Gastroesophageal sphincter (tissue), 4 donors: Measurements from ENCODE around the gene RERE. TPM values are rescaled to one million over a fixed set of nuclear protein-coding genes. Genes with fewer than 3 reads are reported as not detected.

Source experiments
- ATAC-seq: fragments of 150-250 bp; one replicate; pipeline ENCODE4 v1.9.1; 2016; ENCODE audit warnings: mild to moderate bottlenecking, moderate library complexity
- H3K27ac ChIP-seq, 4 donors: fragments of 200-600 bp; sonication (generic) in 3 of 4; 1 replicate in 3 of 4; 2 replicates in 1 of 4; pipeline ENCODE4 v1.5.1; 2016 to 2019
- H3K27me3 ChIP-seq: fragments of 200-600 bp; sonication (generic); one replicate; pipeline ENCODE4 v1.5.1; 2019
- H3K36me3 ChIP-seq, 2 donors: fragments of 200-600 bp; sonication (generic); one replicate each; pipeline ENCODE4 v1.5.1; 2019; ENCODE audit warnings: control low read depth in 1 of 2
- H3K4me1 ChIP-seq, 3 donors: fragments of 200-600 bp; sonication (generic); 1 replicate in 2 of 3; 2 replicates in 1 of 3; pipeline ENCODE4 v1.5.1; 2016 to 2019; ENCODE audit warnings: control low read depth in 2 of 3
- H3K4me3 ChIP-seq, 2 donors: fragments of 200-600 bp; sonication (generic); one replicate each; pipeline ENCODE4 v1.5.1; 2019; ENCODE audit warnings: mild to moderate bottlenecking in 1 of 2, moderate library complexity in 1 of 2
- H3K9me3 ChIP-seq, 3 donors: fragments of 200-600 bp; sonication (generic); one replicate each; pipeline ENCODE4 v1.5.1; 2017 to 2019; ENCODE audit warnings: control low read depth in 2 of 3
- CTCF ChIP-seq, 4 experiments: fragments of 200-600 bp in 2 of 4; fragments of 450-650 bp in 2 of 4; sonication (generic) in 1 of 4; IDR thresholded peaks; one replicate each; pipeline ENCODE4 v1.5.1; 2017 to 2019; ENCODE audit warnings: antibody characterized with exemption in 4 of 4, mild to moderate bottlenecking in 2 of 4, moderate library complexity in 2 of 4
- EP300 ChIP-seq: sonication (generic); formaldehyde crosslinking; IDR thresholded peaks from one replicate; pipeline ENCODE4 v1.6.1; 2017; ENCODE audit warnings: antibody characterized with exemption, mild to moderate bottlenecking
- POLR2A ChIP-seq, 2 donors: fragments of 450-650 bp; IDR thresholded peaks; one replicate each; pipeline ENCODE4 v1.6.1; 2017; ENCODE audit warnings: antibody characterized with exemption in 2 of 2, mild to moderate bottlenecking in 2 of 2, moderate library complexity in 1 of 2
- POLR2AphosphoS5 ChIP-seq: sonication (generic); formaldehyde crosslinking; IDR thresholded peaks from one replicate; pipeline ENCODE4 v1.6.1; 2017; ENCODE audit warnings: antibody characterized with exemption
- WGBS, 2 donors: methylation state at CpG; one replicate each; pipeline ENCODE4 v1.1.5; 2018; ENCODE audit warnings: low coverage in 1 of 2; 5-methylcytosine and 5-hydroxymethylcytosine counted together
- total RNA-seq, 4 donors: library from RNA; depleted of rRNA; stranded (reverse); fragments of >200 nt; gene quantifications; one replicate each; pipeline ENCODE4 v1.1.0, GENCODE V29; 2016

Gene RERE
- total RNA-seq, 4 donors from 2014 or later = 112 to 212 (median 139) TPM

- Histone ChIP-seq H3K27me3 (no peaks in the 10 kb centered on the region), H3K9me3 (no peaks in the 10 kb centered on the region), H3K4me1 (peaks cover 0 to 30% (median 7%) of the 10 kb centered on the region in 3 donors), H3K36me3 (no peaks in the 10 kb centered on the region), H3K27ac (no peak overlapping the region), H3K4me3 (no peak overlapping the region)
- no peak for ATAC-seq
- TF ChIP-seq POLR2A (IDR thresholded peaks at IDR 0.05) = no peak
- no peak for TF ChIP-seq EP300
- TF ChIP-seq CTCF (IDR thresholded peaks at IDR 0.05) = no peak
- TF ChIP-seq POLR2AphosphoS5 = no peak
- WGBS, 2 donors = 90 to 98% methylated on average over 2 to 4 of the region's 4 CpGs
These were observed 214.2 kb downstream of the RERE start for GRCh38 chr1:8603220-8603616.

GRCh38 chr1:8602471-8603219 lies 214.8 kb downstream of the RERE start:
- ATAC-seq = no peak
- TF ChIP-seq EP300 = no peak
- no peak for TF ChIP-seq POLR2AphosphoS5
- TF ChIP-seq POLR2A (IDR thresholded peaks at IDR 0.05) = no peak
- TF ChIP-seq CTCF (IDR thresholded peaks at IDR 0.05) = no peak
- no peak overlapping the region for H3K4me3 ChIP-seq
- no peaks in the 10 kb centered on the region for H3K36me3 ChIP-seq
- H3K4me1 ChIP-seq = peaks cover 0 to 36% (median 9%) of the 10 kb centered on the region in 3 donors
- no peak overlapping the region for H3K27ac ChIP-seq
- H3K9me3 ChIP-seq = no peaks in the 10 kb centered on the region
- H3K27me3 ChIP-seq = no peaks in the 10 kb centered on the region
- WGBS, 2 donors = 64 to 69% methylated on average over 5 of the region's 5 CpGs

GRCh38 chr1:8600336-8600735 lies 217.1 kb downstream of the RERE start:
- Histone ChIP-seq H3K9me3 (no peaks in the 10 kb centered on the region), H3K27me3 (no peaks in the 10 kb centered on the region), H3K27ac (peak overlapping the region in 2 of 4 donors; percentile 4 to 50), H3K36me3 (no peaks in the 10 kb centered on the region), H3K4me3 (no peak overlapping the region), H3K4me1 (peaks cover 6 to 58% (median 10%) of the 10 kb centered on the region in 3 donors)
- ATAC-seq = no peak
- TF ChIP-seq POLR2A (IDR thresholded peaks at IDR 0.05) (no peak), EP300 (no peak), CTCF (IDR thresholded peaks at IDR 0.05) (no peak), POLR2AphosphoS5 (no peak)
- WGBS, 2 donors = 69 to 80% methylated on average over 1 of the region's 1 CpG

GRCh38 chr1:8599646-8600212 lies 217.7 kb downstream of the RERE start:
- Histone ChIP-seq H3K4me3 (no peak overlapping the region), H3K27me3 (no peaks in the 10 kb centered on the region), H3K9me3 (no peaks in the 10 kb centered on the region), H3K27ac (peak overlapping the region in 3 of 4 donors; percentile 4 to 70 (median 50)), H3K4me1 (peaks cover 6 to 60% (median 10%) of the 10 kb centered on the region in 3 donors), H3K36me3 (no peaks in the 10 kb centered on the region)
- ATAC-seq = no peak
- TF ChIP-seq POLR2A (IDR thresholded peaks at IDR 0.05) = no peak
- TF ChIP-seq CTCF (IDR thresholded peaks at IDR 0.05) = no peak
- TF ChIP-seq POLR2AphosphoS5 = no peak
- TF ChIP-seq EP300 = no peak
- WGBS, 2 donors = 87 to 89% methylated on average over 6 of the region's 6 CpGs

GRCh38 chr1:8598783-8599182 lies 218.7 kb downstream of the RERE start:
- no peak for ATAC-seq
- H3K36me3 ChIP-seq = no peaks in the 10 kb centered on the region
- peaks cover 6 to 62% (median 10%) of the 10 kb centered on the region in 3 donors for H3K4me1 ChIP-seq
- no peak for TF ChIP-seq EP300
- no peak for TF ChIP-seq POLR2AphosphoS5
- no peak for TF ChIP-seq CTCF (IDR thresholded peaks at IDR 0.05)
- TF ChIP-seq POLR2A (IDR thresholded peaks at IDR 0.05) = no peak
- peak overlapping the region in 1 of 2 donors; percentile 8 for H3K4me3 ChIP-seq
- H3K27me3 ChIP-seq = no peaks in the 10 kb centered on the region
- no peaks in the 10 kb centered on the region for H3K9me3 ChIP-seq
- peak overlapping the region in 3 of 4 donors; percentile 70 to 76 (median 71) for H3K27ac ChIP-seq
- WGBS, 2 donors = 20 to 33% methylated on average over 1 to 2 of the region's 4 CpGs
